WTC11 (cell line): ENCODE results near the gene CXCL16. TPM values are rescaled to one million over a fixed set of nuclear protein-coding genes. Genes with fewer than 3 reads are reported as not detected.
"Not testable (repeated sequence)": the region's sequence is repeated elsewhere in the genome, so short reads cannot be mapped to it uniquely, and the experiment has no call there.

Experiments
- ATAC-seq: fragments of 200-7000 bp; cut with Tn5 transposase; 2 replicates; pipeline ENCODE4 v1.10.0; 2021; ENCODE audit warnings: mild to moderate bottlenecking, moderate library complexity
- CTCF ChIA-PET: fragments of 300-600 bp; sonication (Branson Sonifier 250); formaldehyde crosslinking; loops from one replicate; lab custom pipeline; 2021; ENCODE audit warnings: antibody characterized with exemption; lab: Charles Lee
- POLR2A ChIA-PET: fragments of 350-600 bp; sonication (Branson Sonifier 250); formaldehyde crosslinking; loops from one replicate; lab custom pipeline; 2021; ENCODE audit warnings: antibody characterized with exemption; lab: Charles Lee
- DNase-seq: peaks from one replicate; pipeline ENCODE4 v3.0.0; 2021; ENCODE audit warnings: low spot score
- H3K27ac Mint-ChIP-seq: 2 replicates; pipeline ENCODE4 v1.8.0; 2021; ENCODE audit warnings: mixed read lengths
- H3K27me3 Mint-ChIP-seq: 2 replicates; pipeline ENCODE4 v1.8.0; 2021; ENCODE audit warnings: low read depth, mild to moderate bottlenecking, moderate library complexity, mixed read lengths
- H3K36me3 Mint-ChIP-seq: 2 replicates; pipeline ENCODE4 v1.8.0; 2021; ENCODE audit warnings: mixed read lengths
- H3K4me1 Mint-ChIP-seq: 2 replicates; pipeline ENCODE4 v1.8.0; 2022; ENCODE audit warnings: mixed read lengths
- H3K4me3 Mint-ChIP-seq: 2 replicates; pipeline ENCODE4 v1.8.0; 2021; ENCODE audit warnings: mild to moderate bottlenecking, moderate library complexity, mixed read lengths
- H3K9me3 Mint-ChIP-seq: 2 replicates; pipeline ENCODE4 v1.8.0; 2021; ENCODE audit warnings: mixed read lengths
- AFF4 ChIP-seq: sonication (generic); formaldehyde crosslinking; IDR thresholded peaks from 2 replicates; pipeline ENCODE4 v1.8.1; 2023; ENCODE audit warnings: mild to moderate bottlenecking, missing genetic modification reagents, borderline replicate concordance
- EMX1 ChIP-seq: fragments of 250-450 bp; sonication (Bioruptor Pico); IDR thresholded peaks from 2 replicates; pipeline ENCODE4 v1.8.0; 2021; ENCODE audit warnings: mild to moderate bottlenecking
- FOXK1 ChIP-seq: sonication (generic); formaldehyde crosslinking; IDR thresholded peaks from 2 replicates; pipeline ENCODE4 v1.8.0; 2022; ENCODE audit warnings: mild to moderate bottlenecking, moderate library complexity, missing genetic modification reagents
- HMGA2 ChIP-seq: fragments of 250-450 bp; sonication (Bioruptor Pico); IDR thresholded peaks from 2 replicates; pipeline ENCODE4 v1.4.0; 2021; ENCODE audit warnings: mild to moderate bottlenecking, moderate library complexity
- MXD4 ChIP-seq: fragments of 250-450 bp; sonication (Bioruptor Pico); IDR thresholded peaks from 2 replicates; pipeline ENCODE4 v1.8.0; 2021; ENCODE audit warnings: mild to moderate bottlenecking, moderate library complexity, borderline replicate concordance
- MYBL2 ChIP-seq: sonication (generic); formaldehyde crosslinking; IDR thresholded peaks from 2 replicates; pipeline ENCODE4 v1.8.1; 2023; ENCODE audit warnings: mild to moderate bottlenecking, moderate library complexity, missing genetic modification reagents
- NFE2L1 ChIP-seq: sonication (generic); formaldehyde crosslinking; IDR thresholded peaks from 2 replicates; pipeline ENCODE4 v1.8.1; 2023; ENCODE audit warnings: missing genetic modification reagents
- SP1 ChIP-seq: sonication (generic); formaldehyde crosslinking; conservative IDR thresholded peaks from 2 replicates; pipeline ENCODE4 v1.8.1; 2022; ENCODE audit warnings: missing genetic modification reagents
- ZNF263 ChIP-seq: sonication (generic); formaldehyde crosslinking; IDR thresholded peaks from 2 replicates; pipeline ENCODE4 v1.8.1; 2022; ENCODE audit warnings: low read depth, mild to moderate bottlenecking, moderate library complexity, missing genetic modification reagents
- ZNF317 ChIP-seq: sonication (generic); formaldehyde crosslinking; IDR thresholded peaks from 2 replicates; pipeline ENCODE4 v1.8.1; 2023; ENCODE audit warnings: low read depth, mild to moderate bottlenecking, moderate library complexity, missing genetic modification reagents, borderline replicate concordance
- ZNF396 ChIP-seq: fragments of 250-450 bp; sonication (Bioruptor Pico); IDR thresholded peaks from 2 replicates; pipeline ENCODE4 v1.8.0; 2021; ENCODE audit warnings: mild to moderate bottlenecking, moderate library complexity, borderline replicate concordance
- ZNF423 ChIP-seq: fragments of 250-450 bp; sonication (Bioruptor Pico); IDR thresholded peaks from 2 replicates; pipeline ENCODE4 v2.1.2; 2022; ENCODE audit warnings: mild to moderate bottlenecking, moderate library complexity
- total RNA-seq: library from RNA; stranded (reverse); gene quantifications from 3 replicates; pipeline ENCODE4 v1.2.3, GENCODE V29; 2021
- TF ChIP-seq, protein P1 (sequence below): sonication (generic); formaldehyde crosslinking; IDR thresholded peaks from 2 replicates; pipeline ENCODE4 v1.8.1; 2023; ENCODE audit warnings: mild to moderate bottlenecking, missing genetic modification reagents
- TF ChIP-seq, protein P2 (sequence below): sonication (generic); formaldehyde crosslinking; IDR thresholded peaks from 2 replicates; pipeline ENCODE4 v1.8.0; 2022; ENCODE audit warnings: missing genetic modification reagents
- TF ChIP-seq, protein P3 (sequence below): sonication (generic); formaldehyde crosslinking; IDR thresholded peaks from 2 replicates; pipeline ENCODE4 v1.8.0; 2023; ENCODE audit warnings: missing genetic modification reagents, mild to moderate bottlenecking, borderline replicate concordance
- TF ChIP-seq, protein P4 (sequence below): sonication (generic); formaldehyde crosslinking; IDR thresholded peaks from 2 replicates; pipeline ENCODE4 v1.8.0; 2022; ENCODE audit warnings: mild to moderate bottlenecking, missing genetic modification reagents

Gene CXCL16
- total RNA-seq, 1 experiment from 2014 or later: 3.8 TPM

- TF ChIP-seq, protein P1, sequence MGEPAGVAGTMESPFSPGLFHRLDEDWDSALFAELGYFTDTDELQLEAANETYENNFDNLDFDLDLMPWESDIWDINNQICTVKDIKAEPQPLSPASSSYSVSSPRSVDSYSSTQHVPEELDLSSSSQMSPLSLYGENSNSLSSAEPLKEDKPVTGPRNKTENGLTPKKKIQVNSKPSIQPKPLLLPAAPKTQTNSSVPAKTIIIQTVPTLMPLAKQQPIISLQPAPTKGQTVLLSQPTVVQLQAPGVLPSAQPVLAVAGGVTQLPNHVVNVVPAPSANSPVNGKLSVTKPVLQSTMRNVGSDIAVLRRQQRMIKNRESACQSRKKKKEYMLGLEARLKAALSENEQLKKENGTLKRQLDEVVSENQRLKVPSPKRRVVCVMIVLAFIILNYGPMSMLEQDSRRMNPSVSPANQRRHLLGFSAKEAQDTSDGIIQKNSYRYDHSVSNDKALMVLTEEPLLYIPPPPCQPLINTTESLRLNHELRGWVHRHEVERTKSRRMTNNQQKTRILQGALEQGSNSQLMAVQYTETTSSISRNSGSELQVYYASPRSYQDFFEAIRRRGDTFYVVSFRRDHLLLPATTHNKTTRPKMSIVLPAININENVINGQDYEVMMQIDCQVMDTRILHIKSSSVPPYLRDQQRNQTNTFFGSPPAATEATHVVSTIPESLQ (CRISPR knock-in tag): no peak
Observed at GRCh38 chr17:4704991-4705390, 34.7 kb downstream of the CXCL16 start (continued).

DNA sequence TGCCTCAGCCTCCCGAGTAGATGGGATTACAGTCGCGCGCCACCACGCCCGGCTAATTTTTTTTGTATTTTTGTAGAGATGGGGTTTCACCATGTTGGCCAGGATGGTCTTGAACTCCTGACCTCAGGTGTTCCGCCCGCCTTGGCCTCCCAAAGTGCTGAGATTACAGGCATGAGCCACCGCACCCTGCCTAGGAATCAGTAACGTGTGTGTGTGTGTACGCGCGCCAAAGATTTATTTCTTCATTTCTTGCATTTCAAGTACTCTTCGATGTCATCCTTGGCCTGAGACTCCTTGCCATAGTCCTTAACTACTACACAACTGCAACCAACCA is 35.2 kb downstream of the CXCL16 start:
- POLR2A ChIA-PET: interaction anchor here (1.0 to 1.1 kb wide), 2 partner anchors 26 to 759 kb away, joined by 3 to 5 read pairs; partner anchors contain the start of gene MED11

GRCh38 chr17:4703330-4703691 is 36.4 kb downstream of the CXCL16 start:
- Mint-ChIP-seq H3K4me3 (peak overlapping the region; percentile 97), H3K27me3 (peaks cover 1% of the 10 kb centered on the region), H3K4me1 (peaks cover 45% of the 10 kb centered on the region), H3K9me3 (peaks cover 2% of the 10 kb centered on the region), H3K27ac (peak overlapping the region; percentile 86), H3K36me3 (no peaks in the 10 kb centered on the region)
- CTCF ChIA-PET: interaction anchor here (0.9 to 1.3 kb wide), 2 partner anchors 28 to 179 kb away, joined by 3 read pairs; partner anchors contain the start of gene MED11
- POLR2A ChIA-PET: interaction anchor here (0.6 to 1.1 kb wide), 4 partner anchors 27 to 757 kb away, joined by 3 to 5 read pairs (median 4); no protein-coding TSS in a partner anchor
- no peak for DNase-seq
- no peak for ATAC-seq
- TF ChIP-seq NFE2L1 (no peak), MYBL2 (CRISPR knock-in tag) (no peak), AFF4 (CRISPR knock-in tag) (no peak), ZNF396 (CRISPR knock-in tag) (no peak), FOXK1 (CRISPR knock-in tag) (no peak), EMX1 (CRISPR knock-in tag) (no peak), MXD4 (CRISPR knock-in tag) (no peak), ZNF423 (CRISPR knock-in tag) (no peak), SP1 (CRISPR knock-in tag) (no peak), ZNF317 (no peak), ZNF263 (no peak)
- TF ChIP-seq, protein P2, sequence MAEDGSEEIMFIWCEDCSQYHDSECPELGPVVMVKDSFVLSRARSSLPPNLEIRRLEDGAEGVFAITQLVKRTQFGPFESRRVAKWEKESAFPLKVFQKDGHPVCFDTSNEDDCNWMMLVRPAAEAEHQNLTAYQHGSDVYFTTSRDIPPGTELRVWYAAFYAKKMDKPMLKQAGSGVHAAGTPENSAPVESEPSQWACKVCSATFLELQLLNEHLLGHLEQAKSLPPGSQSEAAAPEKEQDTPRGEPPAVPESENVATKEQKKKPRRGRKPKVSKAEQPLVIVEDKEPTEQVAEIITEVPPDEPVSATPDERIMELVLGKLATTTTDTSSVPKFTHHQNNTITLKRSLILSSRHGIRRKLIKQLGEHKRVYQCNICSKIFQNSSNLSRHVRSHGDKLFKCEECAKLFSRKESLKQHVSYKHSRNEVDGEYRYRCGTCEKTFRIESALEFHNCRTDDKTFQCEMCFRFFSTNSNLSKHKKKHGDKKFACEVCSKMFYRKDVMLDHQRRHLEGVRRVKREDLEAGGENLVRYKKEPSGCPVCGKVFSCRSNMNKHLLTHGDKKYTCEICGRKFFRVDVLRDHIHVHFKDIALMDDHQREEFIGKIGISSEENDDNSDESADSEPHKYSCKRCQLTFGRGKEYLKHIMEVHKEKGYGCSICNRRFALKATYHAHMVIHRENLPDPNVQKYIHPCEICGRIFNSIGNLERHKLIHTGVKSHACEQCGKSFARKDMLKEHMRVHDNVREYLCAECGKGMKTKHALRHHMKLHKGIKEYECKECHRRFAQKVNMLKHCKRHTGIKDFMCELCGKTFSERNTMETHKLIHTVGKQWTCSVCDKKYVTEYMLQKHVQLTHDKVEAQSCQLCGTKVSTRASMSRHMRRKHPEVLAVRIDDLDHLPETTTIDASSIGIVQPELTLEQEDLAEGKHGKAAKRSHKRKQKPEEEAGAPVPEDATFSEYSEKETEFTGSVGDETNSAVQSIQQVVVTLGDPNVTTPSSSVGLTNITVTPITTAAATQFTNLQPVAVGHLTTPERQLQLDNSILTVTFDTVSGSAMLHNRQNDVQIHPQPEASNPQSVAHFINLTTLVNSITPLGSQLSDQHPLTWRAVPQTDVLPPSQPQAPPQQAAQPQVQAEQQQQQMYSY (CRISPR knock-in tag): no peak
- TF ChIP-seq, protein P3, sequence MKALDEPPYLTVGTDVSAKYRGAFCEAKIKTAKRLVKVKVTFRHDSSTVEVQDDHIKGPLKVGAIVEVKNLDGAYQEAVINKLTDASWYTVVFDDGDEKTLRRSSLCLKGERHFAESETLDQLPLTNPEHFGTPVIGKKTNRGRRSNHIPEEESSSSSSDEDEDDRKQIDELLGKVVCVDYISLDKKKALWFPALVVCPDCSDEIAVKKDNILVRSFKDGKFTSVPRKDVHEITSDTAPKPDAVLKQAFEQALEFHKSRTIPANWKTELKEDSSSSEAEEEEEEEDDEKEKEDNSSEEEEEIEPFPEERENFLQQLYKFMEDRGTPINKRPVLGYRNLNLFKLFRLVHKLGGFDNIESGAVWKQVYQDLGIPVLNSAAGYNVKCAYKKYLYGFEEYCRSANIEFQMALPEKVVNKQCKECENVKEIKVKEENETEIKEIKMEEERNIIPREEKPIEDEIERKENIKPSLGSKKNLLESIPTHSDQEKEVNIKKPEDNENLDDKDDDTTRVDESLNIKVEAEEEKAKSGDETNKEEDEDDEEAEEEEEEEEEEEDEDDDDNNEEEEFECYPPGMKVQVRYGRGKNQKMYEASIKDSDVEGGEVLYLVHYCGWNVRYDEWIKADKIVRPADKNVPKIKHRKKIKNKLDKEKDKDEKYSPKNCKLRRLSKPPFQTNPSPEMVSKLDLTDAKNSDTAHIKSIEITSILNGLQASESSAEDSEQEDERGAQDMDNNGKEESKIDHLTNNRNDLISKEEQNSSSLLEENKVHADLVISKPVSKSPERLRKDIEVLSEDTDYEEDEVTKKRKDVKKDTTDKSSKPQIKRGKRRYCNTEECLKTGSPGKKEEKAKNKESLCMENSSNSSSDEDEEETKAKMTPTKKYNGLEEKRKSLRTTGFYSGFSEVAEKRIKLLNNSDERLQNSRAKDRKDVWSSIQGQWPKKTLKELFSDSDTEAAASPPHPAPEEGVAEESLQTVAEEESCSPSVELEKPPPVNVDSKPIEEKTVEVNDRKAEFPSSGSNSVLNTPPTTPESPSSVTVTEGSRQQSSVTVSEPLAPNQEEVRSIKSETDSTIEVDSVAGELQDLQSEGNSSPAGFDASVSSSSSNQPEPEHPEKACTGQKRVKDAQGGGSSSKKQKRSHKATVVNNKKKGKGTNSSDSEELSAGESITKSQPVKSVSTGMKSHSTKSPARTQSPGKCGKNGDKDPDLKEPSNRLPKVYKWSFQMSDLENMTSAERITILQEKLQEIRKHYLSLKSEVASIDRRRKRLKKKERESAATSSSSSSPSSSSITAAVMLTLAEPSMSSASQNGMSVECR (CRISPR knock-in tag): no peak
- TF ChIP-seq, protein P4, sequence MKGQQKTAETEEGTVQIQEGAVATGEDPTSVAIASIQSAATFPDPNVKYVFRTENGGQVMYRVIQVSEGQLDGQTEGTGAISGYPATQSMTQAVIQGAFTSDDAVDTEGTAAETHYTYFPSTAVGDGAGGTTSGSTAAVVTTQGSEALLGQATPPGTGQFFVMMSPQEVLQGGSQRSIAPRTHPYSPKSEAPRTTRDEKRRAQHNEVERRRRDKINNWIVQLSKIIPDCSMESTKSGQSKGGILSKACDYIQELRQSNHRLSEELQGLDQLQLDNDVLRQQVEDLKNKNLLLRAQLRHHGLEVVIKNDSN (CRISPR knock-in tag): no peak

More for the DNA sequence above, 35.2 kb downstream of the CXCL16 start:
- H3K27me3 Mint-ChIP-seq, DNase-seq, H3K36me3 Mint-ChIP-seq, H3K9me3 Mint-ChIP-seq, ATAC-seq: not testable (repeated sequence)
- CTCF ChIA-PET: interaction anchor here (1.2 kb wide), 1 partner anchor 149 kb away, joined by 5 read pairs; the partner anchor contains the start of gene MYBBP1A
- Mint-ChIP-seq H3K4me3 (peak overlapping the region; percentile 97), H3K4me1 (peaks cover 45% of the 10 kb centered on the region), H3K27ac (peak overlapping the region; percentile 80)
- 0 out of 2 replicates have a peak, but pooled peaks have one; percentile 4 for TF ChIP-seq NFE2L1
- TF ChIP-seq HMGA2 (CRISPR knock-in tag): 0 out of 2 replicates have a peak, but pooled peaks have one; percentile 3
